Ishikawa (cell line): ENCODE results near the gene KRTAP3-1.

ENCODE experiments used
- CEBPB ChIP-seq: IDR thresholded peaks from 2 replicates; pipeline ENCODE4 v1.6.1; 2012
- EP300 ChIP-seq: IDR thresholded peaks from 2 replicates; pipeline ENCODE4 v1.6.1; 2012; ENCODE audit warnings: borderline replicate concordance

DNA sequence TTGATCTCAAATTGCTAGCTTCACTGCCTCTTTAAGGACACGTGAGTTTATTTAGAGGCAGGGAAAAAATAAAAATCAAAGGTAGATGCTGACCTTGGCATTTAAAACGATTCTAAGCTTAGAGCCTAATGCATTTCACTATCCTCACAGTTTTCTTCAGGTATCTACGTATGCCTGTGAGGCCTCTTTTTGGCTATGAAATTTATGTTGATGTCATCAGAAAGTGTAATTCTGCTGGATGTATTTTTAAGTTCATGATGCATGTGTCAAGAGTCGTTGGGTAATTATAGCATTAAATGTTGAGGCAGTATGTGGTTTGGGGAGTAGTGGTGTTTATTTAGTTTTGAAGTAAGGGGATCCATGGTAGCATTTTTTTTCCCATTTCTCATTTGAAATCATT, 5.0 kb downstream of the KRTAP3-1 start:
- no peak for TF ChIP-seq CEBPB
- no peak for TF ChIP-seq EP300
